AG04449 (cell line): ENCODE results near the gene CTNNA2.

Source experiments
- CTCF ChIA-PET: fragments of 350-600 bp; formaldehyde crosslinking; extraction: SDS; loops from one replicate; lab custom pipeline; 2021; ENCODE audit warnings: antibody characterized with exemption; lab: Yijun Ruan, JAX
- POLR2A ChIA-PET: fragments of 400-600, 350-600 bp; formaldehyde crosslinking; extraction: SDS; loops from one replicate; lab custom pipeline; 2020; ENCODE audit warnings: antibody characterized with exemption, inconsistent platforms; lab: Yijun Ruan, JAX
- DNase-seq: peaks from one replicate; pipeline ENCODE4 v3.0.0-alpha.2; 2010; ENCODE audit warnings: low read depth, low spot score
- H3K4me3 ChIP-seq: 2 replicates; pipeline ENCODE4 v1.5.1; 2011; ENCODE audit warnings: low read depth, mild to moderate bottlenecking, control low read depth, low read length
- TF ChIP-seq, protein P1 (sequence below): IDR thresholded peaks from one replicate; pipeline ENCODE4 v1.5.1; 2011; ENCODE audit warnings: mild to moderate bottlenecking, moderate library complexity, low read length, control low read depth, inconsistent platforms; ENCODE audit not compliant: insufficient read depth; ENCODE audit errors: missing control alignments

The CTNNA2 gene

GRCh38 chr2:80303006-80303908 is 790.4 kb downstream of the CTNNA2 start:
- no peak for DNase-seq
- H3K4me3 ChIP-seq: no peak overlapping the region
- POLR2A ChIA-PET: no interaction called here
- TF ChIP-seq, protein P1, sequence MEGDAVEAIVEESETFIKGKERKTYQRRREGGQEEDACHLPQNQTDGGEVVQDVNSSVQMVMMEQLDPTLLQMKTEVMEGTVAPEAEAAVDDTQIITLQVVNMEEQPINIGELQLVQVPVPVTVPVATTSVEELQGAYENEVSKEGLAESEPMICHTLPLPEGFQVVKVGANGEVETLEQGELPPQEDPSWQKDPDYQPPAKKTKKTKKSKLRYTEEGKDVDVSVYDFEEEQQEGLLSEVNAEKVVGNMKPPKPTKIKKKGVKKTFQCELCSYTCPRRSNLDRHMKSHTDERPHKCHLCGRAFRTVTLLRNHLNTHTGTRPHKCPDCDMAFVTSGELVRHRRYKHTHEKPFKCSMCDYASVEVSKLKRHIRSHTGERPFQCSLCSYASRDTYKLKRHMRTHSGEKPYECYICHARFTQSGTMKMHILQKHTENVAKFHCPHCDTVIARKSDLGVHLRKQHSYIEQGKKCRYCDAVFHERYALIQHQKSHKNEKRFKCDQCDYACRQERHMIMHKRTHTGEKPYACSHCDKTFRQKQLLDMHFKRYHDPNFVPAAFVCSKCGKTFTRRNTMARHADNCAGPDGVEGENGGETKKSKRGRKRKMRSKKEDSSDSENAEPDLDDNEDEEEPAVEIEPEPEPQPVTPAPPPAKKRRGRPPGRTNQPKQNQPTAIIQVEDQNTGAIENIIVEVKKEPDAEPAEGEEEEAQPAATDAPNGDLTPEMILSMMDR: no peak
- CTCF ChIA-PET: no interaction called here

- ChIA-PET CTCF (interaction anchor here (0.6 to 1.0 kb wide), 2 partner anchors 16 to 22 kb away, joined by 3 read pairs; no protein-coding TSS in a partner anchor), POLR2A (no interaction called here)
- H3K4me3 ChIP-seq: no peak within 1 kb of the TSS; the same call in 1 of the 2 replicates
- TF ChIP-seq, protein P1: no peak
- DNase-seq: no peak
These were observed 791.3 kb downstream of the CTNNA2 start, which contains the start of gene LRRTM1 for GRCh38 chr2:80303909-80304837. TSS of gene LRRTM1 (minus strand) at chr2:80304752. CDS start at chr2:80303819, 933 bp downstream.

DNA sequence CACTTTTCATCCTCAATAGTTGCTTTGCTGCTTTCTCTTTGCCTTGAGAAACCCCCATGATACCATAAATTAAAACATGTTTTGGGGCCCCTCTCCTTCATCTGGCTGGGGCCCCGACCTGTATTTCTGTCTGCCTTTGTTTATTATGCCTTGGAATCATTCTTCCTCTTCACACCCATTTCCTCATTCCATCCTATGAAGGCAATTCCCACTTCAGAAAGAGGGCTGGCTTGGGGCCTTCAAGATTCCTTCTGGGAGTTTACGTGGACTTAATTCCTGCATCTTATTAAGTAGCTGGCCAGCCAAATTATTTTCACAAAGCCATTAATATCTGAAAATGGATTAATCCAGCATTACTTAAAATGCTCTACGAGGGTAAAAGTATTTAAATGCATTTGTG is 798.5 kb downstream of the CTNNA2 start:
- no peak overlapping the region for H3K4me3 ChIP-seq
- ChIA-PET CTCF (no interaction called here), POLR2A (no interaction called here)
- DNase-seq: no peak
- TF ChIP-seq, protein P1: no peak

DNA sequence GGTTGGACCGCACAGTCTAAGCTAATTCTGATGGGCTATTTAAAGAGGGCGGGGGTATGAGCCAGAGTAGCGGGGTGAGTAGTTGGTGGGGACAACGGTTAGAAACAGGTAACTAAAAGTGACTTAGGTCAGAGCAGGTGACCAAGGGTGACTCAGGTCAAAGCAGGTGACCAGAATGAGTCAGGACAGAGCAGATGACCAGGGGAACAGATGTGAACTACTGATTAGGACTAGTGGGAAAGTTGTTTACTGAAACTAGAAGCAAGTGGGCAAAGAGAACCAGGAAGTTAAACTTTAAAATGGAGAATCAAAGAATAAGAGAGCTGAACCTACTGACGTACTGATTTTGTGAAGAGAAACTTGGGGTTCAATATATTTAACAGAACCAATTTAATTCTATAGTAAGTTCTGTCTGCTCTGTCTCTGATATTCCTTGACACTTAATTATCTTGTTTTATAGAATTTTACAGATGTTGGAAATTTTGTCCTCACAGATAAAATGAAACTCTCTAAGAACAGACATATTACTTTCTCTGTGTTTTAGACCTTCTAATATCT is 799.5 kb downstream of the CTNNA2 start:
- ChIA-PET POLR2A (no interaction called here), CTCF (no interaction called here)
- no peak overlapping the region for H3K4me3 ChIP-seq
- TF ChIP-seq, protein P1: no peak
- no peak for DNase-seq

DNA sequence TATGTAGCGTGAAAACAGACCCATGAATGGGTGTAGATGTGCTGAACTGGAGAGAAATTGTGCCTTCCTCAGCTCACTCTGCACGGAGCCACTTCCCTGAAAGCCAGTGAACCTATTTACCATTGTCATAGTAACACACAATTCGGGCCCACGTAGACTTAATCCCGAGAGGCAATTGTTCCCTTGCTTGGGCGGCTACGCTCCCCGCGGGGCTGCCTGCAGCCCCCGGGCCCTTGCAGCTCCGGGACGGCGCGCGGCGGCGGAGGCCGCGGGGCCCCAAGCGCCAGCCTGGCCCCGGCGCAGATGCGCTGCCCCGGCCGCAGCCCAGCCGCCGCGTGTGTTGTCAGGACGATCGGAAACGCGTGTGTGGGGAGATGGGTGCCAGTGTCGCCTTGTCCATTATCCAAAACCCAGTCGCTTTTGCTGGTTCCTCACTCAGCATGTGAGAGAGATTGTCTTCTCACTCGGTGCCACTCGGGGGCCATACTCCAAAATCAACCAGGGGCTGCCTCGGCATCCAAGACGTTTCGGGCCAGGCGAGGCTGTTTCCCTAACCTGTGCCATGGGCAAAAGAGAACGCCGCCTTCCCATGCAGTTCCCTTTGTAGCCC is 809.6 kb downstream of the CTNNA2 start:
- DNase-seq: no peak
- H3K4me3 ChIP-seq: no peak overlapping the region
- ChIA-PET CTCF (interaction anchor here (1.5 to 7.2 kb wide), 2 partner anchors 177 to 249 kb away, joined by 3 to 240 read pairs; no protein-coding TSS in a partner anchor), POLR2A (no interaction called here)
- TF ChIP-seq, protein P1: no peak
